Rectal smooth muscle tissue (tissue), 1 donor: ENCODE results near the gene CPLX1.

Source experiments
- H3K27ac ChIP-seq: one replicate; pipeline ENCODE4 v1.7.0; 2013; ENCODE audit warnings: low read depth, low read length, inconsistent platforms
- H3K27me3 ChIP-seq: one replicate; pipeline ENCODE4 v1.7.0; 2013; ENCODE audit warnings: low read length; ENCODE audit not compliant: control insufficient read depth, insufficient read depth
- H3K36me3 ChIP-seq: one replicate; pipeline ENCODE4 v1.7.0; 2013; ENCODE audit warnings: low read length; ENCODE audit not compliant: control insufficient read depth, insufficient read depth
- H3K4me1 ChIP-seq: one replicate; pipeline ENCODE4 v1.7.0; 2013; ENCODE audit warnings: low read length; ENCODE audit not compliant: control insufficient read depth, insufficient read depth
- H3K4me3 ChIP-seq: one replicate; pipeline ENCODE4 v1.7.0; 2013; ENCODE audit warnings: low read length
- H3K9ac ChIP-seq: one replicate; pipeline ENCODE4 v1.7.0; 2013; ENCODE audit warnings: low read length

Gene CPLX1

GRCh38 chr4:865121-865465 lies 39.2 kb upstream of the CPLX1 start:
- no peak overlapping the region for H3K27ac ChIP-seq
- H3K27me3 ChIP-seq: no peaks in the 10 kb centered on the region
- H3K36me3 ChIP-seq: peaks cover 40% of the 10 kb centered on the region
- no peak overlapping the region for H3K4me3 ChIP-seq
- no peak overlapping the region for H3K9ac ChIP-seq
- no peaks in the 10 kb centered on the region for H3K4me1 ChIP-seq

- Histone ChIP-seq H3K36me3 (peaks cover 37% of the 10 kb centered on the region), H3K9ac (no peak overlapping the region), H3K27me3 (no peaks in the 10 kb centered on the region), H3K4me1 (no peaks in the 10 kb centered on the region), H3K27ac (no peak overlapping the region), H3K4me3 (no peak overlapping the region)
Observed at GRCh38 chr4:864456-865120, 38.7 kb upstream of the CPLX1 start.

- H3K4me1 ChIP-seq: no peaks in the 10 kb centered on the region
- peaks cover 40% of the 10 kb centered on the region for H3K36me3 ChIP-seq
- no peaks in the 10 kb centered on the region for H3K27me3 ChIP-seq
- H3K9ac ChIP-seq: no peak overlapping the region
- no peak overlapping the region for H3K27ac ChIP-seq
- H3K4me3 ChIP-seq: no peak overlapping the region
Observed at GRCh38 chr4:860561-860960, 34.6 kb upstream of the CPLX1 start.

- Histone ChIP-seq H3K4me3 (no peak overlapping the region), H3K27ac (no peak overlapping the region), H3K27me3 (no peaks in the 10 kb centered on the region), H3K4me1 (no peaks in the 10 kb centered on the region), H3K36me3 (peaks cover 36% of the 10 kb centered on the region), H3K9ac (no peak overlapping the region)
Observed at GRCh38 chr4:859496-859895, 33.6 kb upstream of the CPLX1 start.

DNA sequence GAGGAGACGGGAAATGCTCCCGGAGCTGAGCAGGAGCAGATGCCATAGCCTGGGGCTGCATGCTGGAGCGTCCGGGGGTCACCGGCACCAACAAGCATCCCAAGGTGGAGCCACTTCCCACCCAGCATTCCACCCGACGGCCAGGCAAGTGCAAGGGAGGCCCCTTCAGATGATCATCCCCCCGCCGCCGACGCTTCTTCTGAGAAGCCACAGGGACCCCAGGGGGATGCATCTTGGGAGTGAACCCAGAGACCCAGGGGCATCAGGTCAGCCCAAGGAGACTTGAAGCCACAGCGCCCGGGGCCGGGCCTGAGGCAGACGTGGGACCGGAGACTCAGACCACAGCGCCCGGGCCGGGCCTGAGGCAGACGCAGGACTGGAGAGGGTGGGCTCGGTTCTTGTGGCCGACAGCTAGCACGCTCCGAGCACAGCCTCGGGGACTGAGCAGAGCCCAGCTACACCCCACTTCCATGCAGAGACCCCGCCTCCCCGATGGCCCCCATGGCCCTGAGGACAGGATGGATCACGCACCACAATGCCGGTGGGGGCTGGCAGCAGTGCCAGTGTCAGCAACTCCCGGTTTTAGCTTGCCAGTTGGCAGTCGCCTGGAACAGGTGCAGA lies 33.0 kb upstream of the CPLX1 start:
- Histone ChIP-seq H3K27me3 (no peaks in the 10 kb centered on the region), H3K9ac (no peak overlapping the region), H3K36me3 (peaks cover 33% of the 10 kb centered on the region), H3K27ac (no peak overlapping the region), H3K4me1 (no peaks in the 10 kb centered on the region), H3K4me3 (no peak overlapping the region)

DNA sequence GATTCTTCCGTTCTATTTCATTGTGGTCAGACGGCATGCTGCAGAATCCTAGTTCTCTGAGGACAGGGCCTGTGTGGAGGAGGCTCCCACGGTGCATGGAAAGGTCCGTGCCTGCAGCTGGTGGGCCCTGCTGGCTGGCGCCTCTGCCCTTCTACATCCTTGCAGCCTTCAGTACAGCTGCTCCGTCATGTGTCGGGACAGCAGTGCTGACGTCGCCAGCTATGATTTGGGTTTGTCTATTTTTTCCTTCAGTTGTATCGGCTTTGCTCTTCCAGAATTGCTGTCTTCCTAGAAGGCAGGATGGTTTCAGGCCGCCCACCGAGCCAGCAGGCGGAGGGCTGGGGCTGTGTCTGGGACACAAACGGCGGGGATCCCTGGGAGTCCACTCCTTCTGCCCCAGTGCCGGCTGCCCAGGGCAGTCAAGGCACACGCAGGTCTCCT lies 32.1 kb upstream of the CPLX1 start:
- Histone ChIP-seq H3K27me3 (no peaks in the 10 kb centered on the region), H3K4me3 (no peak overlapping the region), H3K9ac (no peak overlapping the region), H3K4me1 (no peaks in the 10 kb centered on the region), H3K36me3 (peaks cover 26% of the 10 kb centered on the region), H3K27ac (no peak overlapping the region)

GRCh38 chr4:857461-857860 lies 31.5 kb upstream of the CPLX1 start:
- no peak overlapping the region for H3K4me3 ChIP-seq
- no peak overlapping the region for H3K27ac ChIP-seq
- no peak overlapping the region for H3K9ac ChIP-seq
- no peaks in the 10 kb centered on the region for H3K27me3 ChIP-seq
- H3K4me1 ChIP-seq: no peaks in the 10 kb centered on the region
- H3K36me3 ChIP-seq: peaks cover 25% of the 10 kb centered on the region

GRCh38 chr4:856225-856901 lies 30.4 kb upstream of the CPLX1 start:
- no peak overlapping the region for H3K27ac ChIP-seq
- no peak overlapping the region for H3K9ac ChIP-seq
- H3K27me3 ChIP-seq: no peaks in the 10 kb centered on the region
- H3K4me3 ChIP-seq: no peak overlapping the region
- no peaks in the 10 kb centered on the region for H3K4me1 ChIP-seq
- peaks cover 18% of the 10 kb centered on the region for H3K36me3 ChIP-seq

DNA sequence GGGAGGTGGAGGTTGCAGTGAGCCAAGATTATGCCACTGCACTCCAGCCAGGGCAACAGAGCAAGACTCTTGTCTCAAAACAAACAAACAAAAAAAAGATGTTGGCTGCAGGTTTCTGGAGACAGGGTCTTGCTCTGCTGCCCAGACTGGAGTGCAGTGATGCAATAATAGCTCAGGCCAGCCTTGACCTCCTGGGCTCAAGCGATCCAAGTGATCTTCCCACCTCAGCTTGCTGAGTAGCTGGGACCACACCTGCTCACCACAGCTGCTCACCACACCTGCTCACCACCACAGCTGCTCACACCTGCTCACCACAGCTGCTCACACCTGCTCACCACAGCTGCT lies 29.9 kb upstream of the CPLX1 start:
- no peak overlapping the region for H3K27ac ChIP-seq
- H3K9ac ChIP-seq: no peak overlapping the region
- no peak overlapping the region for H3K4me3 ChIP-seq
- no peaks in the 10 kb centered on the region for H3K27me3 ChIP-seq
- H3K36me3 ChIP-seq: peaks cover 17% of the 10 kb centered on the region
- H3K4me1 ChIP-seq: no peaks in the 10 kb centered on the region

DNA sequence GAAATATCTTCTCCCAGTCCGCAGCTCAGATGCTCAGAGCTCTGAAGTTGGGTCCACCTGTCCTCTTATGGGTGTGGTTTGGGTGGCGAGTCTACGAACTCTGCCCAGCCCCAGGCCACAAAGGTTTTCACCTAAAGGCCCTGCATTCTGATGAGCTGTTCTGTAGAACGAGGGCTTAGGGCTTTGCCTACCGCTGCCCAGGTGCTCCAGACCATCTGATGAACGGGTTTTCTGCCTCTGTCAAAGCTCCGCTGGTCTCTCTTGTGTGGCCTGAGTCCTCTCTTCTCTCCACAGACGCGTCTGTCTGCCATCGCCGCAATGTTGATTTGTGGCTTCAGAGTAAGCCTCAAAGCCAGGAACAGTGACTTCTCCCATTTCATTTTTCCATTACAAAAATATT lies 28.4 kb upstream of the CPLX1 start:
- no peaks in the 10 kb centered on the region for H3K27me3 ChIP-seq
- H3K9ac ChIP-seq: no peak overlapping the region
- no peaks in the 10 kb centered on the region for H3K4me1 ChIP-seq
- no peak overlapping the region for H3K4me3 ChIP-seq
- no peak overlapping the region for H3K27ac ChIP-seq
- H3K36me3 ChIP-seq: peaks cover 15% of the 10 kb centered on the region

DNA sequence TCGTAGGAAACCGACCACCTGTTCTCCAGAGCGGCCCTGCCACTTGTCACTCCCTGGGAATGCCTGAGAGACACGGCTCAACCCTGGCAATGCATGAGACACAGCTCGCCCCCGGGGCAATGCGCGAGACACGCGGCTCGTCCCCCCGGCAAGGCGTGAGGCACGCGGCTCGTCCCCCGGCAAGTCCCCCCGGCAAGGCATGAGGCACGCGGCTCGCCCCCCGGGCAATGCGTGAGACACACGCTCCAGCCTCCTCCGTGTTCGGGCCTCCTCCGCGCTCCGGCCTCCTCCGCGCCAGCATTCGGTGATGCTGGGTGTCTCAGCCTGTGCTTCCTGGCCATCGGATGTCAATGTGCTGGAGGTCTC lies 27.5 kb upstream of the CPLX1 start:
- Histone ChIP-seq H3K4me3 (no peak overlapping the region), H3K4me1 (no peaks in the 10 kb centered on the region), H3K36me3 (peaks cover 18% of the 10 kb centered on the region), H3K27ac (no peak overlapping the region), H3K27me3 (no peaks in the 10 kb centered on the region), H3K9ac (no peak overlapping the region)

- H3K4me3 ChIP-seq: no peak overlapping the region
- H3K9ac ChIP-seq: no peak overlapping the region
- H3K27me3 ChIP-seq: no peaks in the 10 kb centered on the region
- no peaks in the 10 kb centered on the region for H3K4me1 ChIP-seq
- H3K36me3 ChIP-seq: peaks cover 9% of the 10 kb centered on the region
- H3K27ac ChIP-seq: no peak overlapping the region
Observed at GRCh38 chr4:851701-852430, 25.9 kb upstream of the CPLX1 start.
